D721Med (cell line): ENCODE results near the gene NMBR.
"Not testable (repeated sequence)": the region's sequence is repeated elsewhere in the genome, so short reads cannot be mapped to it uniquely, and the experiment has no call there.

Experiments
- DNase-seq: peaks from one replicate; pipeline ENCODE4 v3.0.0; 2011; ENCODE audit warnings: low spot score; ENCODE audit not compliant: insufficient read length
- FAIRE-seq: peaks from 2 replicates; lab custom pipeline; 2011; peaks lifted over from hg19 to GRCh38; lab: Jason Lieb, UNC
- CTCF ChIP-seq: IDR thresholded peaks from 2 replicates; pipeline ENCODE4 v1.5.1; 2012; ENCODE audit warnings: mild to moderate bottlenecking, control low read depth; ENCODE audit not compliant: insufficient read depth; ENCODE audit errors: missing control alignments

The NMBR gene

DNA sequence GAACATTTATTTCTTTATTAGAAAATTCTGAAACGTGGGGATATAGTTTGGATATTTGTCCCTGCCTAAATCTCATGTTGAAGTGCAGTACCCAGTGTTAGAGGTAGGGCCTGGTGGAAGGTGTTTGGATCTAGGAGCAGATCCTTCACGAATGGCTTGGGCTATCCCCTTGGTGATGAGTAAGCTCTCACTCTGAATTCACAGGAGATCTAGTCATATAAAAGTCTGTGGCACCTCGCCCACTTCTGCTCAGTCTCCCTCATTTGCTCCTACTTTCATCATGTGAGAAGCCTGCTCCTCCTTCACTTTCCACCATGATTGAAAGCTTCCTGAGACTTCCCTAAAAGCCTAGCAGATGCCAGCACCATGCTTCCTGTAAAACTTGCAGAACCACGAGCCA lies 111.0 kb downstream of the NMBR start:
- FAIRE-seq: no peak
- TF ChIP-seq CTCF: no peak
- DNase-seq: no peak

DNA sequence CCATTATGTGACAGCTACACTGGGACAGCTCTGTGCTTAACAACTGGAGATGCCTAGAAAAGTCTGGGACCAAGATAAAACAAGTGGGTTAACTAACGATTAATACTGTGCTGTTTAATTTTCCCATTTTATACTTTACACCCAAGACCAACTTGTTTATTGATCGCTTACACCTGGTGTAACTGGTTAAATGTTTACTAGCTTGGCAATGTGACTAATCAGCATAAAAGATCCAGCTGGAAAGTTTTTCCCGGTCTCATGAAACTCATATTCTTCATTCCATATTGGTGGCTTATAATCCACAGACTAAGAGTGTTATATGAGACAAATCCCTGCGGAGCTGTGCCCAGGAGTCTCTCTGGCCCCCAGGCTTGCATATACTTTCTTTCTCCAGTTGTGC lies 115.9 kb downstream of the NMBR start:
- FAIRE-seq (no peak), DNase-seq (no peak)
- TF ChIP-seq CTCF: no peak

GRCh38 chr6:142030115-142030619 lies 116.8 kb downstream of the NMBR start:
- FAIRE-seq: no peak
- TF ChIP-seq CTCF: no peak
- DNase-seq: no peak

- TF ChIP-seq CTCF: no peak
- DNase-seq: no peak
- no peak for FAIRE-seq
These were observed 118.4 kb downstream of the NMBR start for GRCh38 chr6:142028527-142028926.

DNA sequence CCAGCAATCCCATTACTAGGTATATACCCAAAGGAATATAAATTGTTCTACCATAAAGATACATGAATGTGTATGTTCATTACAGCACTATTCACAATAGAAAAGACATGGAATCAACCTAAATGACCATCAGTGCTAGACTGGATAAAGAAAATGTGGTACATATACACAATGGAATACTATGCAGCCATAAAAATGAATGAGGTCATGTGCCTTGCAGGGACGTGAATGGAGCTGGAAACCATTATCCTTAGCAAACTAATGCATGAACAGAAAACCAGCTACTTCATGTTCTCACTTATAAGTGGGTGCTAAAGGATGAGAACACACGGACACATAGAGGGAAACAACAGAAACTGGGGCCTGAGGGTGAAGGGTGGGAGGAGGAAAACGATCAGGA lies 119.1 kb downstream of the NMBR start:
- not testable (repeated sequence) for FAIRE-seq, DNase-seq

GRCh38 chr6:142027074-142027473 lies 119.8 kb downstream of the NMBR start:
- TF ChIP-seq CTCF: no peak
- no peak for FAIRE-seq

DNA sequence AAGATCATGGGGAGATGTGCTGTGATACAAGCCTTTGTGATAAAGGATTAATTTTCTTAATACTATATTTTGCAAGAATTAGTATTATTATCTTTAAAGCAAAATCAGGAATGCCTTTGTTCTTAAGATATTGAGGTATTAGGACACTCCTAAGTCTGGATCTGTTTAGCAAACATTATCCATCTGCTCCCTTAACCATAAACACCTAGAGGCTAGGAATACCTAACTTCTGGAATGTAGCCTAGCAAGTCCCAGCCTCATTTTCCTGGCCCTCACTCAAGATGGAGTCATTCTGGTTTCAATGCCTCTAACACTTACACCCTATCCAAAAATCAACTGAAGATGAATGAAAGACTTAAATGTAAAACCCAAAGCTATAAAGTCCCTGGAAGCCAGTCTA lies 120.5 kb downstream of the NMBR start:
- DNase-seq (no peak), FAIRE-seq (no peak)

More at GRCh38 chr6:142027074-142027473, 119.8 kb downstream of the NMBR start:
- no peak for DNase-seq

More for the DNA sequence above, 120.5 kb downstream of the NMBR start:
- TF ChIP-seq CTCF: no peak
